MCF 10A (cell line): Measurements from ENCODE around the gene MRPS9. TPM values are rescaled to one million over a fixed set of nuclear protein-coding genes. Genes with fewer than 3 reads are reported as not detected.

Experiments used
- Bru-seq: library from RNA; stranded (reverse); fragments of 400-500 nt; gene quantifications from one replicate; lab custom pipeline; 2021; lab: Mats Ljungman, UMichigan
- BruChase-seq, 2 experiments: library from RNA; stranded (reverse); fragments of 400-500 nt; gene quantifications; one replicate each; lab custom pipeline; 2021; lab: Mats Ljungman, UMichigan
- BruUV-seq: library from RNA; stranded (reverse); fragments of 400-500 nt; replicated peaks from 2 replicates; lab custom pipeline; 2021; lab: Mats Ljungman, UMichigan
- CTCF ChIA-PET: fragments of 300-600 bp; sonication (Branson Sonifier 250); formaldehyde crosslinking; extraction: SDS; loops from one replicate; lab custom pipeline; 2021; ENCODE audit warnings: antibody characterized with exemption, inconsistent platforms; lab: Yijun Ruan, JAX
- POLR2A ChIA-PET: fragments of 300-600, 350-650 bp; sonication (Branson Sonifier 250); formaldehyde crosslinking; extraction: SDS; loops from one replicate; lab custom pipeline; 2020; ENCODE audit warnings: antibody characterized with exemption, inconsistent platforms; lab: Yijun Ruan, JAX
- DNase-seq: peaks from one replicate; pipeline ENCODE4 v3.0.0-alpha.2; 2018; ENCODE audit not compliant: unreplicated experiment
- H3K27ac Mint-ChIP-seq: one replicate; pipeline ENCODE4 v1.8.0; 2022; ENCODE audit warnings: mild to moderate bottlenecking, low read depth, mixed read lengths; ENCODE audit not compliant: unreplicated experiment
- H3K27me3 Mint-ChIP-seq: one replicate; pipeline ENCODE4 v1.8.0; 2022; ENCODE audit warnings: mixed read lengths; ENCODE audit not compliant: insufficient read depth, unreplicated experiment
- H3K36me3 Mint-ChIP-seq: one replicate; pipeline ENCODE4 v1.8.0; 2022; ENCODE audit warnings: mild to moderate bottlenecking, moderate library complexity, mixed read lengths; ENCODE audit not compliant: insufficient read depth, unreplicated experiment
- H3K4me1 Mint-ChIP-seq: one replicate; pipeline ENCODE4 v1.8.0; 2022; ENCODE audit warnings: mixed read lengths; ENCODE audit not compliant: insufficient read depth, unreplicated experiment
- H3K4me3 Mint-ChIP-seq: one replicate; pipeline ENCODE4 v1.8.0; 2022; ENCODE audit warnings: mild to moderate bottlenecking, moderate library complexity, mixed read lengths; ENCODE audit not compliant: unreplicated experiment
- H3K9me3 Mint-ChIP-seq: one replicate; pipeline ENCODE4 v1.8.0; 2022; ENCODE audit warnings: mixed read lengths; ENCODE audit not compliant: unreplicated experiment
- intact Hi-C: fragments of 100-400 bp; cut with micrococcal nuclease; formaldehyde crosslinking; loops from 2 replicates; pipeline ENCODE4 v1.14.1; 2022
- long read RNA-seq: library from polyadenylated mRNA; stranded (forward); transcript quantifications from one replicate; pipeline ENCODE4 v2.0.0, GENCODE V29; 2022
- total RNA-seq: library from RNA; stranded (reverse); gene quantifications from 2 replicates; pipeline ENCODE4 v1.2.3, GENCODE V29; 2022
- TF ChIP-seq, protein P1 (sequence below): fragments of 200-600 bp; IDR thresholded peaks from one replicate; pipeline ENCODE4 v1.8.0; 2022; ENCODE audit warnings: antibody characterized with exemption, mild to moderate bottlenecking; ENCODE audit not compliant: unreplicated experiment

Gene MRPS9
- total RNA-seq (30.4 and 40.0 TPM in 2 replicates), Bru-seq, nascent RNA (percentile 82 among the genes with signal in this experiment), BruChase-seq, experiment 1, labeled RNA remaining after a 6-hour chase (percentile 64 among the genes with signal in this experiment), BruChase-seq, experiment 2, labeled RNA remaining after a 2-hour chase (percentile 67 among the genes with signal in this experiment)
- long read RNA-seq, transcript MRPS9-201 (11 exons, 1,500 nt), result major isoform, 99 of 119 reads
- long read RNA-seq, partial matches to known transcripts, result 2 of 119 reads
- long read RNA-seq, other reads (novel, unspliced or antisense), result 18 of 119 reads

DNA sequence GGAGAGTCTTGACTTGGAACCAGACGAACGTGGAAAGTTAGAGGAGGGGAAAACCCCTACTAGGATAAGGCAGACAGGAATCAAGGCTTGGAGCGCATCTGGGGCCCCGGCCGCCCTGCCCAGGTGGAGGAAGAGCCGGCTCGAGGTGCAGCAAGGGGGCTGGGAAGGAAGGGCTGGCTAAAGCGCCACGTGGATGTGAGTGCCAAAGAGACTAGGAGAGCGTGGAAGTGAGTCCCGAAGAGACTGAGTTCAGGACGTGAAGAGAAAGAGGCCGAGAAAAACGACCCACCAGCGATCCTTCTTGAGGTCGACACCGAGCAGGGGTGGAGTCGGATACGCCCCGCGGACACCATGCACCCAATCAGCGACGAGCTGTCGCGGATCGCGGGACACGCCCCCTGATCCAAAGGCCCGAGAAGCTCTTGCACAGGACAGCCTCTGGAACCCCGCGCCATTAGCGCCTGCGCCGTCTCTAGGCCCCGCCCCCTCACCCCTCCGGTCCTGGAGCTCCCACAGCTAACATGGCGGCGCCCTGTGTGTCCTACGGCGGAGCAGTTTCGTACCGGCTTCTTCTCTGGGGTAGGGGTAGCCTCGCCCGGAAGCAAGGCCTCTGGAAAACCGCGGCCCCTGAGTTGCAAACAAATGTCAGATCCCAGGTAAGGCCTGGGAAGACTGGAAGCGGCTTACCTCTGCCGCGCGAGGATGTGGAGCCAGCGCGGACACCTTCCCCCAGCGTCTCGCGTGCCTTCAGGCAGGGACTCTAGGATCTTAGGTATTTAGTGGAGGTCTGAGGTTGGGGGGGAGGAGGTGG is at the start of gene MRPS9:
Gene MRPS9, plus strand, starts transcription at position 498 of the 811 bp plus-strand sequence. Its CDS starts 24 bp downstream, at position 522.
- H3K36me3 Mint-ChIP-seq, result peaks cover 14% of the 10 kb centered on the region
- CTCF ChIA-PET, result interaction anchor here (0.6 to 1.0 kb wide), 2 partner anchors 11 to 154 kb away, joined by 3 to 4 read pairs; no protein-coding TSS in a partner anchor
- peak; percentile 96 for DNase-seq
- POLR2A ChIA-PET, result interaction anchor here (0.5 to 1.9 kb wide), 18 partner anchors 8 to 876 kb away, joined by 3 to 15 read pairs (median 4); no protein-coding TSS in a partner anchor
- intact Hi-C loops, result no loop called here
- no TSS peak for BruUV-seq
- H3K27me3 Mint-ChIP-seq, result no peaks in the 10 kb centered on the region
- peak within 1 kb of the TSS; percentile 88 for H3K27ac Mint-ChIP-seq
- TF ChIP-seq, protein P1, sequence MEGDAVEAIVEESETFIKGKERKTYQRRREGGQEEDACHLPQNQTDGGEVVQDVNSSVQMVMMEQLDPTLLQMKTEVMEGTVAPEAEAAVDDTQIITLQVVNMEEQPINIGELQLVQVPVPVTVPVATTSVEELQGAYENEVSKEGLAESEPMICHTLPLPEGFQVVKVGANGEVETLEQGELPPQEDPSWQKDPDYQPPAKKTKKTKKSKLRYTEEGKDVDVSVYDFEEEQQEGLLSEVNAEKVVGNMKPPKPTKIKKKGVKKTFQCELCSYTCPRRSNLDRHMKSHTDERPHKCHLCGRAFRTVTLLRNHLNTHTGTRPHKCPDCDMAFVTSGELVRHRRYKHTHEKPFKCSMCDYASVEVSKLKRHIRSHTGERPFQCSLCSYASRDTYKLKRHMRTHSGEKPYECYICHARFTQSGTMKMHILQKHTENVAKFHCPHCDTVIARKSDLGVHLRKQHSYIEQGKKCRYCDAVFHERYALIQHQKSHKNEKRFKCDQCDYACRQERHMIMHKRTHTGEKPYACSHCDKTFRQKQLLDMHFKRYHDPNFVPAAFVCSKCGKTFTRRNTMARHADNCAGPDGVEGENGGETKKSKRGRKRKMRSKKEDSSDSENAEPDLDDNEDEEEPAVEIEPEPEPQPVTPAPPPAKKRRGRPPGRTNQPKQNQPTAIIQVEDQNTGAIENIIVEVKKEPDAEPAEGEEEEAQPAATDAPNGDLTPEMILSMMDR, result no peak
- no peaks in the 10 kb centered on the region for H3K9me3 Mint-ChIP-seq
- H3K4me3 Mint-ChIP-seq, result peak within 1 kb of the TSS; percentile 85
- H3K4me1 Mint-ChIP-seq, result peaks cover 23% of the 10 kb centered on the region

DNA sequence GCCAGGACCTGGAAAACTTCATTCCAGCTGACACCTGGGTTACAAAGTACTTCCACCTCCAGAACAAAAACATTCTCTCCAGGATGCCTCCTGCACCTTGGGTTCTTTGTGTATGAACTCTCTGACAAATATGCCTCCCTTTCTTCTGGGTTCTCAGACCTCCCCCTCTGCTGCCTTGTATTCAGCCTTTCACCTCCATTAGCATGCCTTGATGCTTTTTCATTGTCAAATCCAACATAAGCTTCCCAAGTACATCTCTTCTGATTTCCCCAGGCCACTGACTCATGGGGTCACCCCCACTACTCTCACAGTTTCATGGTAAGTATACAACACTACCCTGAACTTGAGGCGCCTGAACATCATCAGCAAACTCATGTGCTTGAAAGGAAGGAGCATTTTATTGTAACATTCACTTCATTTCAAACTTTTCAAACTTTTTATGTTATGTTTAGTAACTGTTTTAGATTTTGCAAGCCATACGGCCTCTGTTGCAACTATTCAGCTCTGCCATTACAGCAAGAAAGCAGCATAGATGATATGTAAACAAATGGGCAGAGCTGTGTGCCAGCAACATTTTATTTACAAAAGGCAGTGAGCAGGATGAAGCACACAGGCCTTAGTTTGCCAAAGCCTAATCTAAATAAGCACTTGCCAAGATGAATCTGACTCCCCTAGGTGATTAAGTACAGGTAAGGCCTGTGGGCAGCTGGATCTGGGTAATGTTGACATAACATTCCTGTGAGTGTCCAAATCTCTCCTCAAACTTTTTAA is 32.5 kb upstream of the MRPS9 start:
- TF ChIP-seq, protein P1, result no peak
- BruUV-seq, result no TSS peak
- Mint-ChIP-seq H3K9me3 (peaks cover 10% of the 10 kb centered on the region), H3K4me3 (no peak overlapping the region), H3K27ac (peak overlapping the region; percentile 17), H3K36me3 (peaks cover 8% of the 10 kb centered on the region), H3K27me3 (no peaks in the 10 kb centered on the region), H3K4me1 (peaks cover 6% of the 10 kb centered on the region)
- POLR2A ChIA-PET, result interaction anchor here (0.6 to 1.6 kb wide), 5 partner anchors 33 to 108 kb away, joined by 3 to 14 read pairs (median 4); partner anchors contain the start of gene MRPS9
- peak; percentile 58 for DNase-seq
- intact Hi-C loops, result no loop called here
- CTCF ChIA-PET, result interaction anchor here (0.6 to 0.9 kb wide), 2 partner anchors 175 to 231 kb away, joined by 3 read pairs; no protein-coding TSS in a partner anchor

DNA sequence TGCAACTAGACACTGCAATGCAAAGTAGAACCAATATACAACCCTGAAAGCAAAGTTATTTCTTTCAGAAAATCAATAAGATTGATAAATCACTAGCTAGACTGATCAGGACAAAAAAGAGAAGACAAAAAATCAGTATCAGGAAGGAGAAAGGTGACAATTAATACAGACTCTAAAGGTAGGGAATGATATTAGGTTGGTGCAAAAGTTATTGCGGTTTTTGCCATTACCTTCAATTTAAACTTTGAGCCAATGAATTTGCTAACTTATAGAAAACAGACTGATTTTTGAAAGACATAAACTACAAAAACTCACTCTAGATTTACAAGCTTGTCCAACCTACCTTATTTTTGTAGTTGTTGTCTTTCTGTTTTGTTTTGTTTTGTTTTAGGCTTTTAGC is 30.5 kb upstream of the MRPS9 start:
- TF ChIP-seq, protein P1, result no peak
- BruUV-seq, result no TSS peak
- intact Hi-C loops, result no loop called here
- Mint-ChIP-seq H3K27me3 (no peaks in the 10 kb centered on the region), H3K4me1 (peaks cover 6% of the 10 kb centered on the region), H3K27ac (no peak overlapping the region), H3K4me3 (no peak overlapping the region), H3K36me3 (peaks cover 8% of the 10 kb centered on the region), H3K9me3 (peaks cover 10% of the 10 kb centered on the region)
- ChIA-PET POLR2A (interaction anchor here (0.8 to 1.1 kb wide), 2 partner anchors 14 to 31 kb away, joined by 3 to 4 read pairs; partner anchors contain the start of gene MRPS9), CTCF (no interaction called here)
- no peak for DNase-seq
